DND-41 (cell line): ENCODE results near the gene TBX20.

Source experiments
- ATAC-seq: fragments of 200-7000 bp; cut with Tn5 transposase; 3 replicates; pipeline ENCODE4 v1.9.1; 2021; ENCODE audit warnings: low read depth; ENCODE audit not compliant: insufficient read depth
- DNase-seq: peaks from one replicate; pipeline ENCODE4 v3.0.0-alpha.2; 2020
- H2AFZ ChIP-seq: 2 replicates; pipeline ENCODE4 v1.6.0; 2012; ENCODE audit warnings: low read depth, low read length
- H3K27ac ChIP-seq: 2 replicates; pipeline ENCODE4 v1.5.1; 2012; ENCODE audit warnings: low read length, inconsistent platforms
- H3K27me3 ChIP-seq: fragments of 200-600 bp; sonication (generic); 2 replicates; pipeline ENCODE4 v1.6.0; 2012; ENCODE audit warnings: low read length, mild to moderate bottlenecking, inconsistent platforms; ENCODE audit not compliant: insufficient read depth, poor library complexity
- H3K36me3 ChIP-seq: 2 replicates; pipeline ENCODE4 v1.5.1; 2012; ENCODE audit warnings: low read length, inconsistent platforms; ENCODE audit not compliant: insufficient read depth
- H3K4me1 ChIP-seq: 2 replicates; pipeline ENCODE4 v1.5.1; 2012; ENCODE audit warnings: mild to moderate bottlenecking, low read length; ENCODE audit not compliant: insufficient read depth
- H3K4me2 ChIP-seq: 2 replicates; pipeline ENCODE4 v1.6.0; 2012; ENCODE audit warnings: mild to moderate bottlenecking, moderate library complexity, low read length, inconsistent platforms; ENCODE audit not compliant: insufficient read depth
- H3K4me3 ChIP-seq, 2 experiments: fragments of 200-600 bp in 1 of 2; shearing (Covaris generic) in 1 of 2; 2 replicates each; pipeline ENCODE4 v1.5.1; 2012 to 2016; ENCODE audit warnings: inconsistent platforms in 2 of 2, low read length in 2 of 2, mild to moderate bottlenecking in 2 of 2, low read depth in 1 of 2, moderate library complexity in 1 of 2
- H3K79me2 ChIP-seq: 2 replicates; pipeline ENCODE4 v1.6.0; 2012; ENCODE audit warnings: low read length, inconsistent platforms; ENCODE audit not compliant: insufficient read depth
- H3K9ac ChIP-seq: 2 replicates; pipeline ENCODE4 v1.6.0; 2012; ENCODE audit warnings: low read depth, mild to moderate bottlenecking, inconsistent platforms, low read length, moderate library complexity
- H3K9me3 ChIP-seq: 2 replicates; pipeline ENCODE4 v1.5.1; 2012; ENCODE audit warnings: low read length, moderate library complexity, mild to moderate bottlenecking, inconsistent platforms; ENCODE audit not compliant: insufficient read depth, severe bottlenecking
- H4K20me1 ChIP-seq: 2 replicates; pipeline ENCODE4 v1.6.0; 2012; ENCODE audit warnings: low read length; ENCODE audit not compliant: insufficient read depth
- CTCF ChIP-seq: IDR thresholded peaks from 2 replicates; pipeline ENCODE4 v1.5.1; 2012; ENCODE audit warnings: borderline replicate concordance, low read length, moderate library complexity, mild to moderate bottlenecking; ENCODE audit not compliant: poor library complexity, severe bottlenecking; ENCODE audit errors: extremely low read depth
- EZH2 ChIP-seq: IDR thresholded peaks from 3 replicates; pipeline ENCODE4 v1.6.1; 2012; ENCODE audit warnings: borderline replicate concordance, low read depth, mild to moderate bottlenecking, moderate library complexity, low read length, inconsistent platforms; ENCODE audit not compliant: severe bottlenecking

TBX20 gene

DNA sequence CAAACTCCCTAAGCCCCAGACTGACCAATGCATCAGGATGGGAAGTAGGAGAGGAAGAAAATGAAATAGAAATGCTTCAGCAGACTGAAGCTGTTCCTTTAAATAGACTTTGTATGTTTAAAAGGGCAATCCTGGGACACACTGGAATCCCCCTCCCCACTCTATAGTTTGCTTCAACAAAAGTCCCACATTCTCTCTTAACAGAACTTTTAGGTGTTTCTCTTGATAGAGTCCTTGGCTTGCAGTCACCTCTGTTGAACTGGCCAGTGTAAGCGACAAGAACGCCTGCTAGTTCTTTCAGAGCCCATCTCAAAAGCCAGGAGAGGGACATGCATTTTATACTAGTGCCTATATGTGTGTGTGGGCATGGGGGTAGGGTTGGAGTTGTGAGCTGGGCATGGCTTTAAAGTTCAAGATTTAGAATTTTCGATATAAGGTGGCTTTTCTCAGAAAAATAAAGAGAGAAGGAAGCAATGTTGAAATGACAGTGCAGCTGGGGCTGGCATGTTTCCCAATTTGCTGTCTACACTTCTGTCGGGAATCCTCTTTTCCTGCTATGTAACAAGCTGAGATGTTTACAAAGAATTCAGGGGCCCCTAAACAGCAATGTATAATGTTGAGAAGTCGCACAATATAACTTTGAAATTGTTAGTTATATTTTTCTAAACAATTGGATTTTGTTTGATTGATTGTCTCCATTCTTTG is 2.1 kb downstream of the TBX20 start:
- ATAC-seq (no peak), DNase-seq (no peak)
- Histone ChIP-seq H3K4me3 (no peak overlapping the region), H3K36me3 (no peaks in the 10 kb centered on the region), H3K9me3 (no peaks in the 10 kb centered on the region), H3K9ac (no peak overlapping the region), H3K4me1 (no peaks in the 10 kb centered on the region), H2AFZ (no peak overlapping the region), H3K27me3 (peaks cover 31% of the 10 kb centered on the region), H3K4me2 (no peak overlapping the region), H3K27ac (no peak overlapping the region), H4K20me1 (no peaks in the 10 kb centered on the region), H3K79me2 (no peaks in the 10 kb centered on the region)
- TF ChIP-seq EZH2 = no peak
- TF ChIP-seq CTCF = no peak

DNA sequence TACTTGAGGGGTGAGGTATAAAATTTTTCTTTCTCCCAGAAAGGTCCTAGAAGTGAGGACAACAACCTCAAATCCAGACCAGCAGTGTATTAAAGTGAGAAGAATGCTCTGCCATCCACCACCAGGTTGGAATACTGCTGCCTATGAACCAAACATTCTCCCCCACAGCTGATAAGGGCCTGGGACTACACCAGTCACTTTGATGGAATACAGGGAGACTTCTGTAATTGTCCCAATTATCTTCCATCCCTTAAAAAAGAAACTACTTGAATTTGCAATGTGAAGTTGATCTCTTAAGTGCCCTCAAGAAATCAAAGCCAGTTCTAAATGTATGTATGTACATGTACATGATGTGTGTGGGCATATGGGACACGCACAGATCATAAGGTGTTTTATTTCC is 3.0 kb downstream of the TBX20 start:
- ATAC-seq = no peak
- Histone ChIP-seq H3K4me3 (no peak overlapping the region), H4K20me1 (no peaks in the 10 kb centered on the region), H3K4me2 (no peak overlapping the region), H3K27ac (no peak overlapping the region), H3K79me2 (no peaks in the 10 kb centered on the region), H3K27me3 (peaks cover 31% of the 10 kb centered on the region), H3K36me3 (no peaks in the 10 kb centered on the region), H2AFZ (no peak overlapping the region), H3K9me3 (no peaks in the 10 kb centered on the region), H3K9ac (no peak overlapping the region), H3K4me1 (no peaks in the 10 kb centered on the region)
- no peak for DNase-seq
- TF ChIP-seq EZH2 = no peak
- TF ChIP-seq CTCF = no peak

- Histone ChIP-seq H4K20me1 (no peaks in the 10 kb centered on the region), H3K4me3 (no peak overlapping the region), H3K4me1 (no peaks in the 10 kb centered on the region), H3K9ac (no peak overlapping the region), H3K27me3 (peaks cover 34% of the 10 kb centered on the region), H3K27ac (no peak overlapping the region), H3K9me3 (no peaks in the 10 kb centered on the region), H2AFZ (no peak overlapping the region), H3K79me2 (no peaks in the 10 kb centered on the region), H3K36me3 (no peaks in the 10 kb centered on the region), H3K4me2 (no peak overlapping the region)
- ATAC-seq (no peak), DNase-seq (no peak)
- TF ChIP-seq EZH2 = no peak
- no peak for TF ChIP-seq CTCF
Measured at GRCh38 chr7:35250452-35250851, 3.4 kb downstream of the TBX20 start.
